Stromal cell of bone marrow (primary cell): ENCODE results near the gene WDR35.

Experiments
- DNase-seq: peaks from one replicate; pipeline ENCODE4 v3.0.0-alpha.2; 2012; ENCODE audit warnings: low read depth

WDR35 gene

GRCh38 chr2:19989667-19990415 lies at the start of gene WDR35:
Gene WDR35, minus strand, starts transcription at chr2:19990105. Its CDS starts 90 bp downstream, at chr2:19990015.
- DNase-seq = peak; percentile 82

- no peak for DNase-seq
Observed at GRCh38 chr2:20037660-20038059, 47.8 kb upstream of the WDR35 start.

GRCh38 chr2:20035955-20036666 lies 46.2 kb upstream of the WDR35 start:
- no peak for DNase-seq

- DNase-seq = no peak
Observed at GRCh38 chr2:20034821-20035220, 44.9 kb upstream of the WDR35 start.

- DNase-seq = no peak
Observed at GRCh38 chr2:20034218-20034617, 44.3 kb upstream of the WDR35 start.

GRCh38 chr2:20033322-20033721 lies 43.4 kb upstream of the WDR35 start:
- DNase-seq = no peak

- no peak for DNase-seq
Observed at GRCh38 chr2:20030224-20030623, 40.3 kb upstream of the WDR35 start.

GRCh38 chr2:20027705-20028434 lies 38.0 kb upstream of the WDR35 start:
- DNase-seq = no peak

- no peak for DNase-seq
Observed at GRCh38 chr2:20027260-20027677, 37.4 kb upstream of the WDR35 start.

GRCh38 chr2:20025065-20025786 lies 35.3 kb upstream of the WDR35 start:
- no peak for DNase-seq

GRCh38 chr2:20023688-20024087 lies 33.8 kb upstream of the WDR35 start:
- no peak for DNase-seq

GRCh38 chr2:20021405-20022009 lies 31.6 kb upstream of the WDR35 start:
- DNase-seq = no peak

- DNase-seq = no peak
Observed at GRCh38 chr2:20019747-20020146, 29.8 kb upstream of the WDR35 start.

GRCh38 chr2:20018601-20019152 lies 28.8 kb upstream of the WDR35 start:
- DNase-seq = no peak

- DNase-seq = no peak
Observed at GRCh38 chr2:20016346-20016745, 26.4 kb upstream of the WDR35 start.

GRCh38 chr2:20015482-20016083 lies 25.7 kb upstream of the WDR35 start:
- DNase-seq = peak; percentile 45

- DNase-seq = no peak
Observed at GRCh38 chr2:20013126-20013849, 23.4 kb upstream of the WDR35 start.

GRCh38 chr2:20012282-20013125 lies 22.6 kb upstream of the WDR35 start, which contains the start of gene MATN3:
Gene MATN3, minus strand, starts transcription at chr2:20012668. Its CDS starts 37 bp downstream, at chr2:20012631.
- no peak for DNase-seq

GRCh38 chr2:20012032-20012281 lies 22.1 kb upstream of the WDR35 start:
- no peak for DNase-seq
